ENCODE measurements around the gene CTNND2.

DNA sequence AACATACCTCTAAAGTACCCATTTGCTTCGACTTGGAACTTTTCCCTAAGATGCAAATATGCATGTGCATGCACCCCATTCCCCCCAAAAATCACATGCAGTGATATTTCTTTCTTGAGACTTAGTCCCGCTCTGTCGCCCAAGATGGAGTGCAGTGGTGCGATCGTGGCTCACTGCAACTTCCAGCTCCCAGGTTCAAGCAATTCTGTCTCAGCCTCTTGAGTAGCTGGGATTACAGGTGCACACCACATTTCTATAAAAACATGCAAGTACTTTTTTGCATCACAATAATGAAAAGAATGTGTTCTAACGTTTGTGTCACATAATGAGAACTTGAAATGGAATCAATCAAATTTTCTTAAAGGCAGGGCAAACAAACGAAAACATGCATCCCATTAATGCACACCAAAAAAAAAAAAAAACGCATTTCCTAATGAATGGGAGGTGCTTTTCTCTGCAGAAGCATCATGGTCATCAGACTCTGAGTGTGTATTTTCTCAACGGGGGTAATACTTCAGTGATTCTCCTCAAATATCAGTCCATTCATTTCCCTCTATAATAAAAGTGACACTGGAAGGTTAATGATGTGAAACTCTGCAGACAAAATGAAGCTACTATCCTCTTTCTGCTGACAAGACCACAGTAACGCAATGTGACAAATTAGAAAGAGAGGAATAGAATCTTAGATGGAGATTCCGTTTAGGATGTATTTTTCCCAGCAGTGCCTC is 389.4 kb downstream of the CTNND2 start:
- TF ChIP-seq CTCF (conservative IDR thresholded peaks at IDR 0.05) (no peak), ZFX (IDR thresholded peaks at IDR 0.05) (no peak)

Data from C4-2B (cell line).